ENCODE measurements around the gene GADD45G.

Gene GADD45G

DNA sequence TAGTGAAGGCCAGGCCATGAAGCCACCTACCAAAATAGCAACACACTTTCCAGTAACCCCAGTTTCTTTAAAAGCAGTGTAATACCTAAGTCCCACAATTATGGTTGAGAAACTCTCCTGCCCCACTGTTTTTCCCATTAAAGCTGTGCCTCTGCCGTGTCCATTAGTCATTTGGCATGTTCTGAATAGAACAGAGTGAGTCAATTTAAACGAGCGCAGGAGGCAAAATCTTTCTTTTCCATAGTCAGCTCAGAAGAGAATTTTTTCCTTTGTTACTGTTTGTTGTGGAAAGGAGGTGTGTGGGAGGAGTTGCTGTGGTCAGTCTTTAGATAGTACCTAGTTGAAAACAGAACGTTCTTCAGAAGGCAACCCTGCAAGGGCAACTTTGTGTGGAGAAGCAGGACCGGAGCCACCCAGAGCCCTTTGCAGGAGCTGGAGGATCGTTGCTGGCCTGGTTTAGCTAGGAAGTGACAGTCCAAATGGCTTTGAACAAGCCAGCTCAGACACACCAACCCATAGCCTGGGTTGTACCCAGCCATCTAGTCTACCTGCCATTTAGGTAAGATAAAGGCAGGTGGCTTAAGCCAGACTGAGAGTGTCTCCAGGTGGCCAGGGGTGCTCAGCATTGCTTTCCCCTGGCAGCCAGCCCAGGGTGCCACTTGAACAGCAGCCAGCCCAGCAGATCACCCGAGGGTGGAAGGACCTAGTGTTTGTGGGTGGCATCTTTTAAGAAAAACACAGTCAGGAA is 30.4 kb downstream of the GADD45G start:
- DNase-seq (ENCODE audit: insufficient read length, low spot score) (peak; percentile 66), FAIRE-seq (no peak)
- TF ChIP-seq POLR2A (IDR thresholded peaks at IDR 0.05; ENCODE audit: low read depth, low read length): no peak

DNA sequence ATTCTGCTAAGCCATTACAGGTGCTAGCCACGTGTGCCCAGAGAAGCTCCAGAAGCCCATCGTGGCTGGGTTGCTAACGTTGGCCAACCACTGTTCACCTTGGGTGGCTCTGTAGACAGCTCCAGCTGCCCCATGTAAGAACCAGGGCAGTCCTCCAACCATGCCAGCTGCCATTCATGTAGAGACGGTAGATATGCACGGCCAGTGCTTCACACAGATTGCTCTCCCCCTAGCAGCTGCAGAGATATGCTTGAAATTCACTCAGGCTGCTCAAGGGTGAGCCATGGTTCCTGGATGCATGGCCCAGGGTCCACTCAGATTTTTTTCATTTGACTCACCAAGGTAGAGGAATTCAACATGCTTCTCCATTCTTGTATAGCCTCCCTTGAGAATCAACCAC is 31.0 kb downstream of the GADD45G start:
- FAIRE-seq (no peak), DNase-seq (ENCODE audit: insufficient read length, low spot score) (peak; percentile 28)

DNA sequence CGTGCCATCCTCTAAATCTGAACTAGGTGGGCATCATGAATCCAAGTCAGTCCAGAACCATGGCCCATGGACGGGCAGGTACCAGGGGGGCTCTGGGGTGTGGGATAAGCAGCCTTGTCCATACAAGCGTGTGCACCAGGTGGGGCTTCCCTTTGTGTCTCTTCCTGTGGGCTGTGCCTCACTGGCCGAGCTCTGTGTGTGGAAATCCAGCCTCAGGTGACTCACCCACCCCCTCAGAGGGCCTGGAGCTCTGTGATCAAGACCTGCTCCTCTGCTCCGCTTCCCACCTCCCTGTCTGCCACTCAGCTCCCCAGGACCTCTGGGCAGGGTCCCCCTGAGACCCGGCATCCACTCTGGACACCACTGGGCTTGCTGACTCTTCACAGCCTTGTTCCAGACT is 33.0 kb downstream of the GADD45G start:
- FAIRE-seq (no peak), DNase-seq (ENCODE audit: insufficient read length, low spot score) (no peak)
- no peak for TF ChIP-seq POLR2A (IDR thresholded peaks at IDR 0.05; ENCODE audit: low read depth, low read length)

More for the DNA sequence above, 31.0 kb downstream of the GADD45G start:
- TF ChIP-seq POLR2A (IDR thresholded peaks at IDR 0.05; ENCODE audit: low read depth, low read length): no peak

DNA sequence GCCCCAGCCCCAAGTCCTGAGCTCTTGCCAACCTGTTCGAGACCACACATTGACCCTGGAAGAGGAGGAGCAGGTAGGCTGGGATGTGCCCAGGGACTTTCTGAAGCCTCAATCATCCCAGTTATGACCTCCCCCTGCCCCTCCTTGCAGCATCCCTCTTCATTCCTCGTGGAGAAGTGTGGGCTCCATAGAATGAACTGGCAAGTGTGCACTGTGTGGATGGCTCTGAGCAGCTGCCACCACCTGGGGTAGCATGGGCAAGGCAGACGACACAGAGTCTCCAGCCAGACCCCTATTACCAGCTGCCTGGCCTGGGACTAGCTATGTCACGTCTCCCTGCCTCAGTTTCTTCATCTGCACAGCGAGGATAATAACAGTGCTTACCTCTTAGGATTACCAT is 33.5 kb downstream of the GADD45G start:
- DNase-seq (ENCODE audit: insufficient read length, low spot score) (no peak), FAIRE-seq (no peak)
- no peak for TF ChIP-seq POLR2A (IDR thresholded peaks at IDR 0.05; ENCODE audit: low read depth, low read length)

DNA sequence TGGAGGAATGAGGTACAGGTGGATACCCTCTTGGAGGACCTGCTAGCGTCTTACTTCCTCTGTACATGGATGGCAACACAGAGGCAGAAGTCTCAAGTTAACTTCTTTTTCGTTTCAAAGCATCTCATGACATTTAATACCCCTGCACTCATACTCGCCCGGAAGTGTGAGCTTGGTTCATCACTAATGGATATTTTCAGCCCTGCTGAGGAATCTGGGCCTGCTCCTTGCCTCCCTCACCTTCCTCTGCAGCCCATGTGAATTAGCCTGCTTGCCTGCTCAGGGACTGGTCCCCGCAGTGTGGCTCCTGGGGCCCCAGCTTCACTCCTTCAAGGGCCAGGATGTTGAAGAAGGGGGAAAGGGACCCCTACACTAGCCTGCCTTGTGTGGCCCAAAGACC is 34.1 kb downstream of the GADD45G start:
- no peak for TF ChIP-seq POLR2A (IDR thresholded peaks at IDR 0.05; ENCODE audit: low read depth, low read length)
- DNase-seq (ENCODE audit: insufficient read length, low spot score): no peak
- no peak for FAIRE-seq

DNA sequence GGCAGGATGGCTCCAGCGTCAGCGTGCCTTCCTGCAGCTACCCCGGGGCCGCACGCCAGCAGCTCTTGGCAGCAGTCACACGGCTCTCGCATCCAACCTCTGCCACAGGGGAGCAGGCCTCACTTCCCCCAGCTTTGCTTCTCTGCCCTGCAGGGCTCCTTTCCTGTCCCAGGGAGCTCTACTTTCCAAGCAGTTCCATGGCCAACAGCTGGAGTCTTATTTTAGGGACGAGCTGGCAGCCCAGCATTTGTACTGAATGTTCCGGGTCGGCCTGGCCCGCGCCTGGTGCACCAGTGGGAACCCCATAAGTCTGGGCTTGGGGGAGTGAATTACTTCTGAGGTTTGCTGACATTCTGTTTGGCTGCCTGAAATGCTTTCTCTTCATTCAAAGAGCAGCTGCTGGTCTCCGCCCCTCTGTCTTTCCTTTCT is 34.6 kb downstream of the GADD45G start:
- DNase-seq (ENCODE audit: insufficient read length, low spot score) (no peak), FAIRE-seq (no peak)
- TF ChIP-seq POLR2A (IDR thresholded peaks at IDR 0.05; ENCODE audit: low read depth, low read length): no peak

DNA sequence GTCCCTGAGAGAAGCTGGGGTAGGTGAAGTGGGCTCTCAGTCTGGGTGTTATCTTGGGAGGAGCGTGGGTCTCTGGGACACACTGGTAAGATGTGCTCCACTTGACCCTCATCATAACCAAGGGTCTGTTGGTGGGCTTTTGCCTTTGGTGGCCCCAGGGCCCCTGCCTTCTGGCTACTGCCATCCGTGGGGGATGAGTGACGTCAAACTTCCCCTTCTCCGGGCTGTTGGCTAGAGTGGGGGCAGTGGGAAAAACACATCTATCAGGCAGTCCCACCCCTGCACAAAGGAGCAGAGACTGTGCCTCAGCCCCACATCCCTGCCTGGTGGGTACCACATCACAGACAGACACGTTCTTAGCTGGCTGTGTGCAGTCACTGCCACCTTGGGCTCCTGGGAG is 35.1 kb downstream of the GADD45G start:
- DNase-seq (ENCODE audit: insufficient read length, low spot score) (no peak), FAIRE-seq (no peak)
- TF ChIP-seq POLR2A (IDR thresholded peaks at IDR 0.05; ENCODE audit: low read depth, low read length): no peak

DNA sequence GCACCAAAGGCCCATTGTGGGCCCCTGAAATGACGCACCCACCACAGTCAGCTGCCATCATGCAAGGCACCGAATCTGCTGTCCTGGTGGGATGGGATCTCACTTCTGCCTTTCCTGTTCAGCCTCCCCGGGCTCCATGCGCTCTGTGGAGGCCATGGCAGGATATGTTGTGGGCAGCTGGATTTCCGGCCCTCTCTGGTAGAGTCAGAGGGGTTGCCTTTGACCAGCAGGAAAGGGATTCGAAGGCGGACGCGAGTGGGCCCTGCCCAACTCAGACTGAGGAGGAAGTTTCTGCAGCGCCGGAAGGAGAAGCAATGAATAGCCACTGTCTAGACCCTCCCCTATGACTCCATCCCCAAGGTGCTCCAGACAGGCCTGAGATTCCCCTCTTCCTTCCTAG is 35.5 kb downstream of the GADD45G start:
- no peak for FAIRE-seq
- no peak for TF ChIP-seq POLR2A (IDR thresholded peaks at IDR 0.05; ENCODE audit: low read depth, low read length)
- no peak for DNase-seq (ENCODE audit: insufficient read length, low spot score)

DNA sequence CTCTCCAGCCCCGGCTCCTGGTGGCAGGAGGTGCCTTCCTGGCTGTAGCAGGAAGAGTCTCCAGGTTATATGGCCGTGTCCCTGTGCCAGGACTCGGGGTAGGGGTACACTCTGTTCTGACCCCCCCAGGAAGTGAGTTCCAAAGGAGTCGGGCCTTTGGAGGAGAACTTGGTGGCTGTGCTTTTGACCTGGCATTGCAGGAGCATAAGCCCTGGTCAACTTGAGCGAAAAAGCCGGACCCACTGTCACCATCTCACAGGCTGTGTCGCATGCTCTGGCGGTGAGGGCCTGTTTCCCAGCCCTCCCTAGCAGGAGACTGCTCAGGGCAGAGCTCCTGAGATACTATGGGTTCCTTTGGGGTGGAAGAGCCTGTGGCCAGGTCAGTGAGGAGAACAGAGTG is 36.0 kb downstream of the GADD45G start:
- no peak for TF ChIP-seq POLR2A (IDR thresholded peaks at IDR 0.05; ENCODE audit: low read depth, low read length)
- DNase-seq (ENCODE audit: insufficient read length, low spot score) (no peak), FAIRE-seq (no peak)

DNA sequence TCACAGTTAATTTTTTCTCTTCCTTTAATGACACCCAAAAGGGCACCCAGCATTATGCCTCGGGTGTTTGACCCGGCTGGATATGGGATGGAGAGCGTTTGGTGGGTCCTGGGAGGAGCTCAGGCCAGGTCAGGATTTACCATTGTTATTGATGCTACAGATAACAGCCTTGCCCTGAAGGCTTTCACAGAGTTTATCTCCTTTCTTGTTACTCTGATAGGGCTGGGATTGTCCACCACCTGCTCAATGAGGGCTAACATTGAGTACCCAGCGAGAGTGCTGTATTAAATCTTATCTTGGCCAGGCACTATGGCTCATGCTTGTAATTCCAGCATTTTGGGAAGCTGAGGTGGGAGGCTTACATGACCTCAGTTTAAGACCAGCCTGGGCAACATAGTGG is 37.2 kb downstream of the GADD45G start:
- TF ChIP-seq POLR2A (IDR thresholded peaks at IDR 0.05; ENCODE audit: low read depth, low read length): no peak
- FAIRE-seq (no peak), DNase-seq (ENCODE audit: insufficient read length, low spot score) (no peak)

DNA sequence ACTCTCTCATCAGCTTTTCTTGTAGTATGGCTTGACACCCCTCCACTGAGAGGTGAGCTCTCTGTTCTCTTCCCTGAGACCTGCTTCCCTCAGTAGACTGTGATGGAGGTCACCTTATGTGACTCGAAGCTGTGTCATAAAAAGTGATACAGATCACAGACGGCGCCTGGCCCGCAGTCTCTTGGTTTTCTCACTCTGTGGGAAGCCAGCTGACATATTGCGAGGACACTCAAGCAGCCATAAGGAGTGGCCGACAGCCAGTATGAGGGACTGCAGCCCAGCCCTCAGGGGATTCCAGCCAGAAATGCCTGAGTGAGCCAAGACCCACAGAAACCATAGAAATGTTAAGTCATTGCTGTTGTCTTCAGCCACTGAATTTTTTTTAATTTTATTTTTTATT is 38.0 kb downstream of the GADD45G start:
- no peak for DNase-seq (ENCODE audit: insufficient read length, low spot score)
- no peak for FAIRE-seq
- no peak for TF ChIP-seq POLR2A (IDR thresholded peaks at IDR 0.05; ENCODE audit: low read depth, low read length)

DNA sequence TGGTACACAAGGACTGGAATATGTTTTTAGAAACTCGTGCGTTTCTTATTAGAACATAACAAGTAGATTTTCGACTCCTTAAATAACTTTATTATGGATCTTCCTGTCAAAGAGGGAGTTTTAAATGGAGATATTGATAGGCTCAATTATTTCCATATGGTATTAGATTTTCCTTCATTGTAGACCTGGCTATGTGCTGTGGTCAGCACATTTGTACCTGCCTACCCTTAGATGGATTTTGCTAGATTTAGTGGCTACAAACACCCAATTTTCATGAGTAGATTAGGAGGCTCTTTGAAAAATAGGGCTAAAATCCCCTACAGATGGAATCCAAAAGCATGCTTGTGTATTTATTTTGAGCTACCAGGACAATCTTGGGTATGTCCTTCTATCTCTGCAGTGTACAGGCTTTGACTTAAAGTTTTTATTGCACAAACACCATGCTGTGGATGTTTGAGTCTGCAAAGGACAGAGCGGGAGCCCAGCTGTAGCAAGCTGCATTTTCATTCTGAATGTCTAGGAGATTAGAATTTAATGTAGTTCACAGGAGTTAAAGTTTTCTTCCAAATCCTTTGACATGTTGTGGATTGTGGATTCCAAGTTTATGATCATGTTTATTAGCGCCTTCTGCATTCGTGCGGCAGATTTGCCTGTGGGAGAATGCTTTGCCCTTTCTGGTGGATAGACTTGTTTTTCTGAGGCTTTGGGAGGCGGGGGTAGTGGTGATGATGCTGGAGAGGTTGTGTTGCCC is 41.6 kb downstream of the GADD45G start:
- no peak for TF ChIP-seq POLR2A (IDR thresholded peaks at IDR 0.05; ENCODE audit: low read depth, low read length)
- FAIRE-seq (no peak), DNase-seq (ENCODE audit: insufficient read length, low spot score) (no peak)

DNA sequence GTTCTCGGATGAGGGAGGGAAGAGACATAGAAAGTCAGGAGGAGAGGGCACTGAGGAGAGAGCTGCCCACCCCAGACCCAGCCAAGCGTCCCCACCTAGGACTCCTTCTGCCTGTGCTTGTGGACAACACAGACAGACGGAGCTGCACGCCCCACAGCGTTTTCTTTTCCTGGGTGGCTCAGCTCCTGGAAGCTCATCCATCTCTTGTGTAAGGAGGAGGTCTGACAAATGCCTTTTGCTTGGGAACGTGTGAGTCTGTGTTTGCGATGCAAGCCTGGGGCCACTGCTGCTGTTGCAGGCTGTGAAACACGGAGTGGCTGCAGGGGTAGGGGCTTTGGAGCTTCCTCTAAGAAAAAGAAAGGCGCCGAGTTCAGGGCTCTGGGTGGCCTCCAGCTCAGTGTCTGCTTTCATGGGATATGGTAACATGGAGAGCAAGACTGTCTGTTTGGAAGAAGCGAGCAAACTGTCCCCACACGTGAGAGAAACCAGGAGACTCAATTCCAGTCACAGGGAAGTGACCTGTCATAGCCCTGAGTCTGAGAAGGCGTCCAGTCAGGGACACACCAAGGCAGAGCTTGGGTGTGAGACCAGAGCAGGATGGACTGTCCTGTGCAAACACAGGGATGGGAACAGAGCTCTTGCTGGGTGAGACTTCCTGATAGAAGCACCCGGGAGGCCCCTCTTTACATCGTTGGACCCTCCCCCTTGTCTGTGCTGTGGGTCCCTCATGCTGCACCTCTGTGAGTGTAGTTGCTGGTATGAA is 42.7 kb downstream of the GADD45G start:
- TF ChIP-seq POLR2A (IDR thresholded peaks at IDR 0.05; ENCODE audit: low read depth, low read length): no peak
- no peak for DNase-seq (ENCODE audit: insufficient read length, low spot score)
- FAIRE-seq: no peak

DNA sequence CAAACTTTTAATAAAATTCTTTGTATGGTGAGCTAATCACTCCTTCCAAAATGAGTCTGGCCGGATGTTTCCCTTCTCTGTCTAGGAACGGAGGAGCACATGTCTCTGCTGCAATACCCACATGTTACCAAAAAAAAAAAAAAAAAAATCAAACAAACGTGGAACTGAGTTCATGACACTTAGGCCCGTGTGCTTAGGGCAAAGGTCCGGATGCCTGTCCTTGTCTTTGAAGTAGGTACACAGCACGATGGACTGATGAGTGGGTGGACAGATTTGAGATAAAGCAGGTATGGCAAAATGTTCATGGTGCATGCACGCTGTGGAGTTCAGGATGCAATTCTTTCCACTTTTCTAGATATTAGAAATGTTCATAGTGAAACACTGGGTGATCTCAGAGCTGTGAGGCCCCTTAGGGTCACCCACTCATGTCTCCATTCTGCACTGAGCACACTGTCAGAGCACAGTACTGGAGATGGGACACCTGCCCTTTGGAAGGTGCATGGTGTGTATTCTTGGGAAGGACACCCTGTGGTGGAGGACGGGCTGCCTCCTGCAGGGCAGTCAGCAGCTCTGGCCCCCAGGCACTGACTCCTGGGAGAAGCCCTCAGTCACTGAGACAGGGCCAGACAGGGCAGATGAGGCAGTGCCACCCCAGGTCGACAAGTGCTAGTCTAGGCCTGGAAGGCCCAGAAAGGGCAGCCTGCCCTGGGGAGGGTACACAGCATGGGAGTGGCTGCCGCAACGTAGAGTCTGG is 43.6 kb downstream of the GADD45G start:
- TF ChIP-seq POLR2A (IDR thresholded peaks at IDR 0.05; ENCODE audit: low read depth, low read length): no peak
- FAIRE-seq (no peak), DNase-seq (ENCODE audit: insufficient read length, low spot score) (no peak)

Measured in H54 (cell line).